ENCODE results near the gene IGFL2. TPM values are rescaled to one million over a fixed set of nuclear protein-coding genes. Genes with fewer than 3 reads are reported as not detected.

The IGFL2 gene
- total RNA-seq, 1 experiment from 2014 or later, result not detected

- Histone ChIP-seq H3K9me3 (ENCODE audit: control insufficient read depth in 1 of 2, insufficient read depth in 1 of 2, low read depth in 1 of 2, low read length in 2 of 2) (no peaks in the 10 kb centered on the region), H3K4me3 (replicated peaks in 1 of 2; ENCODE audit: low read depth in 1 of 2, low read length in 2 of 2) (no peak overlapping the region), H3K4me1 (ENCODE audit: control insufficient read depth in 1 of 2, insufficient read depth in 2 of 2, low read length in 2 of 2) (peaks cover 15 to 48% of the 10 kb centered on the region in 2 experiments), H3K9ac (ENCODE audit: low read length) (no peak overlapping the region), H3K9me2 (ENCODE audit: insufficient read depth) (no peaks in the 10 kb centered on the region), H4K20me1 (ENCODE audit: insufficient read depth) (no peaks in the 10 kb centered on the region), H3K79me2 (ENCODE audit: insufficient read depth, low read length) (no peaks in the 10 kb centered on the region), H3K27ac (ENCODE audit: low read depth, low read length) (no peak overlapping the region), H3K36me3 (ENCODE audit: control insufficient read depth in 1 of 2, insufficient read depth in 2 of 2, low read length in 2 of 2) (no peaks in the 10 kb centered on the region), H3K27me3 (ENCODE audit: insufficient read depth, low read length) (peaks cover under 1% of the 10 kb centered on the region), H2AFZ (ENCODE audit: low read depth, low read length, poor library complexity, severe bottlenecking) (no peak overlapping the region), H3K4me2 (ENCODE audit: low read length) (no peak overlapping the region)
- ChIA-PET POLR2A (no interaction called here), CTCF (no interaction called here), RAD21 (ENCODE audit: low non-redundant PET in 1 of 2, low total read pairs in 2 of 2, uncharacterized antibody in 2 of 2, unreplicated experiment in 2 of 2) (no interaction called here)
- DNase-seq (ENCODE audit: low read depth, low spot score) (no peak), ATAC-seq (no peak)
- BruUV-seq (replicated peaks), result no TSS peak
- intact Hi-C loops (cut with micrococcal nuclease), result no loop called here
- no peak for TF ChIP-seq ZFX (IDR thresholded peaks at IDR 0.05)
- TF ChIP-seq FOSL1 (IDR thresholded peaks at IDR 0.05; ENCODE audit: low read depth), result no peak
- no peak for TF ChIP-seq CTCF (IDR thresholded peaks at IDR 0.05 in 2 of 3, conservative IDR thresholded peaks at IDR 0.05 in 1 of 3; ENCODE audit: borderline replicate concordance in 1 of 3, insufficient read depth in 1 of 3, low read depth in 2 of 3, low read length in 2 of 3)
- no peak for TF ChIP-seq CEBPB (IDR thresholded peaks at IDR 0.05; ENCODE audit: low read depth)
- no peak for TF ChIP-seq ZNF274 (IDR thresholded peaks at IDR 0.05; ENCODE audit: low read depth, low read length)
- TF ChIP-seq SIN3A (IDR thresholded peaks at IDR 0.05; ENCODE audit: low read depth), result no peak
- no peak for TF ChIP-seq MAX (IDR thresholded peaks at IDR 0.05)
- TF ChIP-seq REST (IDR thresholded peaks at IDR 0.05; ENCODE audit: low read depth), result no peak
- no peak for TF ChIP-seq ZBTB33 (IDR thresholded peaks at IDR 0.05; ENCODE audit: extremely low read depth, insufficient replicate concordance, low read length)
- no peak for TF ChIP-seq POLR2AphosphoS5 (IDR thresholded peaks at IDR 0.05; ENCODE audit: low read depth, low read length)
- no peak for TF ChIP-seq SRF (IDR thresholded peaks at IDR 0.05; ENCODE audit: low read depth)
- TF ChIP-seq TCF7L2 (IDR thresholded peaks at IDR 0.05; ENCODE audit: borderline replicate concordance, extremely low read depth, insufficient read depth, insufficient read length), result no peak
- no peak for TF ChIP-seq SP1 (IDR thresholded peaks at IDR 0.05; ENCODE audit: low read depth)
- no peak for TF ChIP-seq ELF1 (IDR thresholded peaks at IDR 0.05; ENCODE audit: borderline replicate concordance, low read depth)
- no peak for TF ChIP-seq EGR1 (IDR thresholded peaks at IDR 0.05; ENCODE audit: low read depth)
- TF ChIP-seq ATF3 (IDR thresholded peaks at IDR 0.05), result no peak
- TF ChIP-seq EZH2phosphoT487 (IDR thresholded peaks at IDR 0.05; ENCODE audit: borderline replicate concordance), result no peak
- TF ChIP-seq EZH2 (IDR thresholded peaks at IDR 0.05), result no peak
- TF ChIP-seq RAD21 (IDR thresholded peaks at IDR 0.05; ENCODE audit: low read depth), result no peak
- no peak for TF ChIP-seq POLR2A (IDR thresholded peaks at IDR 0.05; ENCODE audit: borderline replicate concordance, extremely low read depth, insufficient read depth, insufficient read length)
These were observed 53.6 kb downstream of the IGFL2 start for GRCh38 chr19:46201454-46202310.
